SU-DHL-6 (cell line): ENCODE data around the gene FBXW7.

Experiments
- H2AFZ ChIP-seq: fragments of 200-600 bp; sonication (generic); 2 replicates; pipeline ENCODE4 v1.6.1; 2014; ENCODE audit warnings: low read depth, mild to moderate bottlenecking, moderate library complexity, mixed read lengths, antibody characterized with exemption, low read length; ENCODE audit not compliant: severe bottlenecking
- H3F3A ChIP-seq: fragments of 200-600 bp; shearing (Covaris generic); 2 replicates; pipeline ENCODE4 v1.6.0; 2016; ENCODE audit warnings: antibody characterized with exemption, mild to moderate bottlenecking; ENCODE audit not compliant: insufficient read depth
- H3K27ac ChIP-seq: fragments of 200-600 bp; sonication (generic); 2 replicates; pipeline ENCODE4 v1.5.1; 2016; ENCODE audit warnings: low read depth, mild to moderate bottlenecking, low read length, moderate library complexity, mixed read lengths
- H3K27me3 ChIP-seq: fragments of 200-600 bp; sonication (generic), shearing (Covaris generic); 2 replicates; pipeline ENCODE4 v1.6.0; 2014; ENCODE audit warnings: mild to moderate bottlenecking, low read length
- H3K36me3 ChIP-seq: fragments of 200-600 bp; sonication (generic); 2 replicates; pipeline ENCODE4 v1.6.1; 2014; ENCODE audit warnings: mild to moderate bottlenecking, low read length, mixed read lengths
- H3K4me2 ChIP-seq: fragments of 300-600, 200-600 bp; shearing (Covaris generic), sonication (generic); 2 replicates; pipeline ENCODE4 v1.6.0; 2014; ENCODE audit warnings: low read length, low read depth, mild to moderate bottlenecking; ENCODE audit not compliant: poor library complexity, severe bottlenecking
- H3K4me3 ChIP-seq: fragments of 200-600 bp; sonication (generic); 2 replicates; pipeline ENCODE4 v1.5.1; 2014; ENCODE audit warnings: antibody characterized with exemption, low read length, mild to moderate bottlenecking, mixed read lengths; ENCODE audit not compliant: insufficient read depth, poor library complexity, severe bottlenecking
- H3K79me2 ChIP-seq: fragments of 200-600 bp; sonication (generic); 2 replicates; pipeline ENCODE4 v1.6.1; 2014; ENCODE audit warnings: mild to moderate bottlenecking, low read length, moderate library complexity; ENCODE audit not compliant: insufficient read depth
- H3K9ac ChIP-seq: fragments of 200-600 bp; sonication (generic); 2 replicates; pipeline ENCODE4 v1.7.0; 2014; ENCODE audit warnings: mild to moderate bottlenecking, low read length
- H3K9me2 ChIP-seq: fragments of 200-600 bp; sonication (generic); replicated peaks from 2 replicates; pipeline ENCODE4 v1.6.1; 2014; ENCODE audit warnings: low read length; ENCODE audit not compliant: insufficient read depth
- H3K9me3 ChIP-seq: fragments of 200-600 bp; sonication (generic); 2 replicates; pipeline ENCODE4 v1.6.1; 2014; ENCODE audit warnings: low read length, mixed read lengths; ENCODE audit not compliant: insufficient read depth
- H4K20me1 ChIP-seq: fragments of 200-600 bp; sonication (generic); 2 replicates; pipeline ENCODE4 v1.6.1; 2014; ENCODE audit warnings: low read depth, mild to moderate bottlenecking, antibody characterized with exemption, low read length, moderate library complexity, mixed read lengths
- EZH2phosphoT487 ChIP-seq: fragments of 200-600 bp; sonication (generic), shearing (Covaris generic); conservative IDR thresholded peaks from 2 replicates; pipeline ENCODE4 v1.6.1; 2018; ENCODE audit warnings: mild to moderate bottlenecking, antibody characterized with exemption, low read length, moderate library complexity, mixed read lengths
- TF ChIP-seq, protein P1 (sequence below): fragments of 200-600 bp; sonication (generic); IDR thresholded peaks from one replicate; pipeline ENCODE4 v1.5.1; 2017; ENCODE audit warnings: antibody characterized with exemption, mild to moderate bottlenecking, low read length, moderate library complexity; ENCODE audit not compliant: insufficient read depth, poor library complexity, severe bottlenecking

FBXW7 gene

DNA sequence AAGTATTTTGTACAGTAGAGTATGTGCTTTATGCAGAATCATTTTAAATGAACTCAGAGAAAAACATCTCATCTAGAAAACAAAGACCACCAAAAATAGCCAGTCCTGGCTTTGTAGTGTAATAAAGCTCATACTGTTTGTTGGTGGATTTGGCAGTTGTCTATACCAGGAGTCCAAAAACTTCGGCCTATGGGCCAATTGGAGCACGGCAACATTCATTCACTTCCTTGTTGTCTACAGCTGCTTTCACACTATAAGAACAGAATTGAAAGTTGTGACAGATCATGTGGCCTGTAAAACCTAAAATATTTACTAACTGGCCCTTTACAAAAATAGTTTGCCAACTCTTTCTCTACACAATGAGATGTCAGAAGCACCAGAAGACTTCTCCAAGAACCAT lies 5.3 kb downstream of the FBXW7 start:
- no peaks in the 10 kb centered on the region; the same call in 1 of the 2 replicates for H3F3A ChIP-seq
- peaks cover 8% of the 10 kb centered on the region; the same call in 1 of the 2 replicates for H3K36me3 ChIP-seq
- no peak overlapping the region for H3K4me2 ChIP-seq
- H3K27ac ChIP-seq: no peak overlapping the region
- peaks cover 14% of the 10 kb centered on the region for H4K20me1 ChIP-seq
- H3K79me2 ChIP-seq: peaks cover 100% of the 10 kb centered on the region
- no peak overlapping the region for H3K9ac ChIP-seq
- H3K4me3 ChIP-seq: no peak overlapping the region
- no peaks in the 10 kb centered on the region for H3K9me2 ChIP-seq
- no peak for TF ChIP-seq EZH2phosphoT487
- TF ChIP-seq, protein P1, sequence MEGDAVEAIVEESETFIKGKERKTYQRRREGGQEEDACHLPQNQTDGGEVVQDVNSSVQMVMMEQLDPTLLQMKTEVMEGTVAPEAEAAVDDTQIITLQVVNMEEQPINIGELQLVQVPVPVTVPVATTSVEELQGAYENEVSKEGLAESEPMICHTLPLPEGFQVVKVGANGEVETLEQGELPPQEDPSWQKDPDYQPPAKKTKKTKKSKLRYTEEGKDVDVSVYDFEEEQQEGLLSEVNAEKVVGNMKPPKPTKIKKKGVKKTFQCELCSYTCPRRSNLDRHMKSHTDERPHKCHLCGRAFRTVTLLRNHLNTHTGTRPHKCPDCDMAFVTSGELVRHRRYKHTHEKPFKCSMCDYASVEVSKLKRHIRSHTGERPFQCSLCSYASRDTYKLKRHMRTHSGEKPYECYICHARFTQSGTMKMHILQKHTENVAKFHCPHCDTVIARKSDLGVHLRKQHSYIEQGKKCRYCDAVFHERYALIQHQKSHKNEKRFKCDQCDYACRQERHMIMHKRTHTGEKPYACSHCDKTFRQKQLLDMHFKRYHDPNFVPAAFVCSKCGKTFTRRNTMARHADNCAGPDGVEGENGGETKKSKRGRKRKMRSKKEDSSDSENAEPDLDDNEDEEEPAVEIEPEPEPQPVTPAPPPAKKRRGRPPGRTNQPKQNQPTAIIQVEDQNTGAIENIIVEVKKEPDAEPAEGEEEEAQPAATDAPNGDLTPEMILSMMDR: no peak
- no peaks in the 10 kb centered on the region for H3K9me3 ChIP-seq
- H2AFZ ChIP-seq: no peak overlapping the region
- no peaks in the 10 kb centered on the region for H3K27me3 ChIP-seq

DNA sequence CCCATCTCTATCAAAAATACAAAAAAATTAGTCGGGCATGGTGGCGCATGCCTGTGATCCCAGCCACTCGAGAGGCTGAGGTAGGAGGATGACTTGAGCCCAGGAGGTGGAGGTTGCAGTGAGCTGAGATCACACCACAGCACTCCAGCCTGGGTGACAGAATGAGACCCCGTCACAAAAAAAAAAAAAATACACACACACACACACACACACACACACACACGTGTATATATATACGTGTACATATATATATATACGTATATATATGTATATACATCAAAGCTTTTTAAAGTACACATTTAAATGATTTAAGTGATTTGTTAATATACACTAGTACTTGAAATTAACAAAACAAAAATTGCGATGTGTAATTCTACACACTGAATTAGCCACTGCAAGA lies 6.0 kb downstream of the FBXW7 start:
- no peak overlapping the region for H2AFZ ChIP-seq
- no peak overlapping the region for H3K4me2 ChIP-seq
- H3K9me2 ChIP-seq: no peaks in the 10 kb centered on the region
- TF ChIP-seq, protein P1: no peak
- no peak for TF ChIP-seq EZH2phosphoT487
- no peaks in the 10 kb centered on the region for H3K27me3 ChIP-seq
- no peak overlapping the region for H3K9ac ChIP-seq
- peaks cover 8% of the 10 kb centered on the region; the same call in 1 of the 2 replicates for H3K36me3 ChIP-seq
- no peaks in the 10 kb centered on the region; the same call in 1 of the 2 replicates for H3F3A ChIP-seq
- H3K27ac ChIP-seq: no peak overlapping the region
- H3K79me2 ChIP-seq: peaks cover 100% of the 10 kb centered on the region
- no peak overlapping the region for H3K4me3 ChIP-seq
- no peaks in the 10 kb centered on the region for H3K9me3 ChIP-seq
- H4K20me1 ChIP-seq: peaks cover 14% of the 10 kb centered on the region

DNA sequence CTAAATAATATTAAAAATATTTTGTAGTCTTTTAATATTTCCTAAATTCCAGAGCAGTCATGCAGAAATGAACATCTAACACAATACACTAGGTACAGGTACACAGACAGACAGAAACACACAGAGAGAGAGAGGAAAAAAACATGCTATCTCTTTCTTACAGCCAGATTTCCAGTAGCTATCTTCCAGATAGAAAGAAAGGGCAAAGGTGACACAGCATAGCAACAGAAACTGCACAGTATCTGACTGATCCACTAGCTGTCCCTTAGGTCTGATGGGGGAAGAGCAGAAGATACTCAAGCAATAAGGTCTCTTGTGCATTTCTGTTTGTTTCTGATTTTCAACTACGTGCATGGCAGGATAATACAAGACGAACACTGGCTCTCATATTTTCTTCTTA lies 7.8 kb downstream of the FBXW7 start:
- H3K79me2 ChIP-seq: peaks cover 100% of the 10 kb centered on the region

More for the DNA sequence above, 7.8 kb downstream of the FBXW7 start:
- Histone ChIP-seq H3K9me3 (no peaks in the 10 kb centered on the region), H3F3A (peaks cover 3% of the 10 kb centered on the region; the same call in 1 of the 2 replicates), H2AFZ (no peak overlapping the region), H3K27ac (no peak overlapping the region), H3K36me3 (peaks cover 3% of the 10 kb centered on the region; the same call in 1 of the 2 replicates), H3K4me2 (no peak overlapping the region), H3K4me3 (no peak overlapping the region), H3K9ac (no peak overlapping the region), H4K20me1 (peaks cover 6% of the 10 kb centered on the region), H3K27me3 (no peaks in the 10 kb centered on the region), H3K9me2 (no peaks in the 10 kb centered on the region)
- no peak for TF ChIP-seq EZH2phosphoT487
- TF ChIP-seq, protein P1: no peak
